HepG2 (cell line): ENCODE data around the gene ZNF548. TPM values are rescaled to one million over a fixed set of nuclear protein-coding genes. Genes with fewer than 3 reads are reported as not detected.

Experiments
- DPF2 ChIP-seq: sonication (generic); formaldehyde crosslinking; IDR thresholded peaks from 2 replicates; pipeline ENCODE4 v1.4.0; 2020; ENCODE audit warnings: mild to moderate bottlenecking, low read depth, missing genetic modification reagents, borderline replicate concordance
- EHMT2 ChIP-seq: fragments of 200-600 bp; sonication (generic); IDR thresholded peaks from 2 replicates; pipeline ENCODE4 v1.7.0; 2017; ENCODE audit warnings: antibody characterized with exemption, low read depth, low read length, borderline replicate concordance
- HOXA7 ChIP-seq: sonication (generic); formaldehyde crosslinking; IDR thresholded peaks from 2 replicates; pipeline ENCODE4 v1.8.1; 2022; ENCODE audit warnings: mild to moderate bottlenecking, missing genetic modification reagents, moderate library complexity
- MIER3 ChIP-seq: IDR thresholded peaks from 2 replicates; pipeline ENCODE4 v1.6.1; 2016; ENCODE audit warnings: missing compliant biosample characterization, borderline replicate concordance
- RARG ChIP-seq: sonication (generic); formaldehyde crosslinking; IDR thresholded peaks from 2 replicates; pipeline ENCODE4 v1.4.0; 2020; ENCODE audit warnings: low read depth, mild to moderate bottlenecking, missing genetic modification reagents
- REST ChIP-seq, 2 experiments: IDR thresholded peaks; 2 replicates each; pipeline ENCODE4 v1.6.1; 2011 to 2012; ENCODE audit warnings: low read length in 2 of 2, borderline replicate concordance in 1 of 2, low read depth in 1 of 2, mild to moderate bottlenecking in 1 of 2, moderate library complexity in 1 of 2
- RFX5 ChIP-seq: IDR thresholded peaks from 2 replicates; pipeline ENCODE4 v1.6.1; 2011; ENCODE audit warnings: low read depth, low read length, improper control_type of control experiment
- SAFB2 ChIP-seq: sonication (generic); formaldehyde crosslinking; IDR thresholded peaks from 2 replicates; pipeline ENCODE4 v1.5.1; 2020; ENCODE audit warnings: missing genetic modification reagents, low read depth, mild to moderate bottlenecking, borderline replicate concordance
- TERF1 ChIP-seq: sonication (generic); formaldehyde crosslinking; IDR thresholded peaks from 2 replicates; pipeline ENCODE4 v1.8.0; 2022; ENCODE audit warnings: mild to moderate bottlenecking, missing genetic modification reagents, moderate library complexity
- ZBTB34 ChIP-seq: sonication (generic); formaldehyde crosslinking; IDR thresholded peaks from 2 replicates; pipeline ENCODE4 v1.8.0; 2022; ENCODE audit warnings: mild to moderate bottlenecking, missing genetic modification reagents
- ZBTB38 ChIP-seq: sonication (generic); formaldehyde crosslinking; IDR thresholded peaks from 2 replicates; pipeline ENCODE4 v1.5.1; 2020; ENCODE audit warnings: mild to moderate bottlenecking, missing genetic modification reagents
- ZFP62 ChIP-seq: sonication (generic); formaldehyde crosslinking; IDR thresholded peaks from 2 replicates; pipeline ENCODE4 v1.4.0; 2020; ENCODE audit warnings: missing genetic modification reagents
- ZNF160 ChIP-seq: sonication (generic); formaldehyde crosslinking; IDR thresholded peaks from 2 replicates; pipeline ENCODE4 v1.8.0; 2022; ENCODE audit warnings: mild to moderate bottlenecking, inconsistent platforms, missing genetic modification reagents
- ZNF17 ChIP-seq: sonication (generic); formaldehyde crosslinking; IDR thresholded peaks from 2 replicates; pipeline ENCODE4 v1.5.0; 2020; ENCODE audit warnings: mild to moderate bottlenecking, missing genetic modification reagents
- ZNF232 ChIP-seq: sonication (generic); formaldehyde crosslinking; IDR thresholded peaks from 2 replicates; pipeline ENCODE4 v1.4.0; 2020; ENCODE audit warnings: missing genetic modification reagents, borderline replicate concordance
- ZNF282 ChIP-seq: fragments of 450-650 bp; IDR thresholded peaks from 2 replicates; pipeline ENCODE4 v1.6.1; 2018; ENCODE audit not compliant: partially characterized antibody
- ZNF572 ChIP-seq: sonication (generic); formaldehyde crosslinking; IDR thresholded peaks from 2 replicates; pipeline ENCODE4 v1.5.1; 2020; ENCODE audit warnings: mild to moderate bottlenecking, missing genetic modification reagents
- ZNF619 ChIP-seq: sonication (generic); formaldehyde crosslinking; IDR thresholded peaks from 2 replicates; pipeline ENCODE4 v1.4.0; 2020; ENCODE audit warnings: mild to moderate bottlenecking, missing genetic modification reagents
- ZNF670 ChIP-seq: sonication (generic); formaldehyde crosslinking; IDR thresholded peaks from 2 replicates; pipeline ENCODE4 v1.8.0; 2022; ENCODE audit warnings: mild to moderate bottlenecking, missing genetic modification reagents, borderline replicate concordance
- ZNF772 ChIP-seq: sonication (generic); formaldehyde crosslinking; IDR thresholded peaks from 2 replicates; pipeline ENCODE4 v1.5.0; 2020; ENCODE audit warnings: mild to moderate bottlenecking, missing genetic modification reagents
- ZNF773 ChIP-seq: sonication (generic); formaldehyde crosslinking; IDR thresholded peaks from 2 replicates; pipeline ENCODE4 v1.4.0; 2020; ENCODE audit warnings: missing genetic modification reagents, borderline replicate concordance
- polyA plus RNA-seq, 8 experiments: library from polyadenylated mRNA; depleted of rRNA in 3 of 8; stranded (reverse) in 7 of 8; unstranded in 1 of 8; fragments of >200 nt; fragmentation: Illumina TruSeq in 4 of 8; extraction: Trizol in 4 of 8; gene quantifications; 2 replicates each; pipeline versions ENCODE4 v1.2.1 to v1.2.3, GENCODE V29; 2011 to 2016; ENCODE audit warnings: low read depth in 4 of 8, missing spikeins in 1 of 8, mixed read lengths in 1 of 8; ENCODE audit not compliant: insufficient read depth in 1 of 8
- total RNA-seq, 5 experiments: library from RNA; depleted of rRNA; stranded (reverse); fragments of >200 nt; fragmentation: Illumina TruSeq; extraction: Trizol; gene quantifications; 2 replicates each; pipeline ENCODE4 v1.2.3, GENCODE V29; 2016; ENCODE audit warnings: low read depth in 1 of 5

ZNF548 gene
- total and polyA plus RNA-seq, 2 of the 13 experiments (the other 11 are each of a cell fraction or from before 2014, with no cell fraction given), result 19.6 to 24.9 TPM

- TF ChIP-seq RARG (no peak), ZNF773 (CRISPR knock-in tag) (no peak), ZNF772 (CRISPR knock-in tag) (0 out of 2 replicates have a peak, but pooled peaks have one; percentile 27), TERF1 (CRISPR knock-in tag) (no peak), RFX5 (peak; percentile 19; the same call in 1 of the 2 replicates), EHMT2 (no peak), ZNF572 (CRISPR knock-in tag) (no peak), ZNF619 (CRISPR knock-in tag) (no peak), ZNF232 (CRISPR knock-in tag) (no peak), DPF2 (no peak), MIER3 (peak; percentile 68; the same call in 1 of the 2 replicates), HOXA7 (no peak), ZBTB38 (CRISPR knock-in tag) (no peak), REST (IDR thresholded peaks at IDR 0.05; ENCODE audit: borderline replicate concordance in 1 of 2, low read depth in 1 of 2, low read length in 2 of 2) (peak in 1 of 2 experiments; percentile 28; a peak in 1 of 4 replicates), ZNF282 (no peak), ZBTB34 (CRISPR knock-in tag) (no peak), ZNF17 (CRISPR knock-in tag) (no peak), SAFB2 (CRISPR knock-in tag) (no peak), ZNF160 (no peak), ZNF670 (CRISPR knock-in tag) (no peak), ZFP62 (CRISPR knock-in tag) (no peak)
Observed at GRCh38 chr19:57435062-57435978, 45.7 kb downstream of the ZNF548 start, which contains the start of gene ZNF749 (continued).
